Transverse colon (tissue), 4 donors: Measurements from ENCODE around the gene FRY. TPM values are rescaled to one million over a fixed set of nuclear protein-coding genes. Genes with fewer than 3 reads are reported as not detected.

ENCODE experiments used
- DNase-seq: peaks from one replicate; pipeline ENCODE4 v3.0.0-alpha.2; 2019
- H3K27ac ChIP-seq, 4 donors: fragments of 200-600 bp; sonication (generic); 2 replicates each; pipeline ENCODE4 v1.5.1; 2016 to 2018; ENCODE audit warnings: inconsistent platforms in 4 of 4
- H3K27me3 ChIP-seq: fragments of 200-600 bp; sonication (generic); 2 replicates; pipeline ENCODE4 v1.5.1; 2017; ENCODE audit warnings: inconsistent platforms
- H3K36me3 ChIP-seq, 4 donors: fragments of 200-600 bp; sonication (generic); 2 replicates each; pipeline ENCODE4 v1.5.1; 2017 to 2019; ENCODE audit warnings: inconsistent platforms in 4 of 4
- H3K4me1 ChIP-seq, 4 donors: fragments of 200-600 bp; sonication (generic); 2 replicates each; pipeline ENCODE4 v1.5.1; 2017 to 2020; ENCODE audit warnings: inconsistent platforms in 4 of 4
- H3K4me3 ChIP-seq, 4 donors: fragments of 200-600 bp; sonication (generic); 1 replicate in 1 of 4; 2 replicates in 3 of 4; pipeline versions ENCODE4 v1.5.1 to v1.6.1; 2017 to 2019; ENCODE audit warnings: inconsistent platforms in 4 of 4
- H3K9me3 ChIP-seq, 2 donors: fragments of 200-600 bp; sonication (generic); 2 replicates each; pipeline ENCODE4 v1.5.1; 2017 to 2019; ENCODE audit warnings: inconsistent platforms in 2 of 2
- CTCF ChIP-seq, 5 experiments: fragments of 200-600 bp in 3 of 5; fragments of 450-650 bp in 2 of 5; sonication (generic) in 3 of 5; IDR thresholded peaks; 1 replicate in 2 of 5; 2 replicates in 3 of 5; pipeline ENCODE4 v1.5.1; 2016 to 2017; ENCODE audit warnings: antibody characterized with exemption in 5 of 5, inconsistent platforms in 3 of 5, mild to moderate bottlenecking in 2 of 5, moderate library complexity in 1 of 5
- EP300 ChIP-seq: sonication (generic); formaldehyde crosslinking; IDR thresholded peaks from one replicate; pipeline ENCODE4 v1.6.1; 2017; ENCODE audit warnings: antibody characterized with exemption, low read depth
- POLR2A ChIP-seq: fragments of 450-650 bp; IDR thresholded peaks from one replicate; pipeline ENCODE4 v1.6.1; 2016; ENCODE audit warnings: antibody characterized with exemption, mild to moderate bottlenecking, moderate library complexity
- POLR2AphosphoS5 ChIP-seq, 3 donors: sonication (generic); formaldehyde crosslinking; IDR thresholded peaks; one replicate each; pipeline ENCODE4 v1.6.1; 2016; ENCODE audit warnings: antibody characterized with exemption in 3 of 3
- WGBS, 2 donors: methylation state at CpG; one replicate each; pipeline ENCODE4 v1.1.5; 2018; ENCODE audit warnings: low coverage in 1 of 2; 5-methylcytosine and 5-hydroxymethylcytosine counted together
- in situ Hi-C, 4 donors: fragments of 200-750 bp; cut with MboI; loops; one replicate each; pipeline versions ENCODE4 v1.15.0 to v1.15.1; 2017; ENCODE audit warnings: low sequenced_read_pairs in 3 of 4, low pct_ligation_motif_present in 1 of 4, low pct_unique_long_range_greater_than_20kb in 1 of 4
- intact Hi-C: fragments of 100-400 bp; cut with DNase I; formaldehyde crosslinking; loops from one replicate; pipeline ENCODE4 v1.15.1; 2023; ENCODE audit warnings: low total_unique reads
- total RNA-seq, 4 donors: library from RNA; depleted of rRNA; stranded (reverse); fragments of >200 nt; gene quantifications; one replicate each; pipeline ENCODE4 v1.1.0, GENCODE V29; 2016

FRY gene
- total RNA-seq, 4 donors from 2014 or later = 6.7 to 42.6 (median 12.4) TPM

GRCh38 chr13:32316028-32316339 lies 284.4 kb downstream of the FRY start:
- DNase-seq = peak; percentile 64
- 0 to 1% methylated on average over 2 to 13 of the region's 13 CpGs for WGBS, 2 donors
- H3K27ac ChIP-seq = peak overlapping the region; percentile 88 to 95 (median 92)
- H3K9me3 ChIP-seq = no peaks in the 10 kb centered on the region
- peak overlapping the region; percentile 63 to 86 (median 78) for H3K4me3 ChIP-seq
- peaks cover 3 to 13% (median 8%) of the 10 kb centered on the region in 4 donors for H3K4me1 ChIP-seq
- H3K36me3 ChIP-seq = no peaks in the 10 kb centered on the region
- in situ Hi-C loops (loop anchor here in 2 of 4 donors (25.0 kb wide), 2 partner anchors 304 to 404 kb away; no protein-coding TSS in a partner anchor), intact Hi-C loops (no loop called here)
- TF ChIP-seq EP300 (no peak), POLR2A (no peak)
- H3K27me3 ChIP-seq = no peaks in the 10 kb centered on the region

DNA sequence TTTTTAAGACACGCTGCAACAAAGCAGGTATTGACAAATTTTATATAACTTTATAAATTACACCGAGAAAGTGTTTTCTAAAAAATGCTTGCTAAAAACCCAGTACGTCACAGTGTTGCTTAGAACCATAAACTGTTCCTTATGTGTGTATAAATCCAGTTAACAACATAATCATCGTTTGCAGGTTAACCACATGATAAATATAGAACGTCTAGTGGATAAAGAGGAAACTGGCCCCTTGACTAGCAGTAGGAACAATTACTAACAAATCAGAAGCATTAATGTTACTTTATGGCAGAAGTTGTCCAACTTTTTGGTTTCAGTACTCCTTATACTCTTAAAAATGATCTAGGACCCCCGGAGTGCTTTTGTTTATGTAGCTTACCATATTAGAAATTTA lies 284.9 kb downstream of the FRY start:
- H3K4me3 ChIP-seq = peak overlapping the region in 3 of 4 donors; percentile 63 to 86 (median 81)
- peak overlapping the region; percentile 88 to 95 (median 92) for H3K27ac ChIP-seq
- TF ChIP-seq EP300 (no peak), POLR2A (no peak), POLR2AphosphoS5 (IDR thresholded peaks at IDR 0.05) (no peak), CTCF (IDR thresholded peaks at IDR 0.05) (no peak)

GRCh38 chr13:32317716-32318465 lies 286.3 kb downstream of the FRY start:
- Histone ChIP-seq H3K4me1 (peaks cover 3 to 13% (median 8%) of the 10 kb centered on the region in 4 donors), H3K9me3 (no peaks in the 10 kb centered on the region), H3K27ac (no peak overlapping the region), H3K4me3 (no peak overlapping the region), H3K27me3 (no peaks in the 10 kb centered on the region), H3K36me3 (no peaks in the 10 kb centered on the region)
- 76 to 88% methylated on average over 2 of the region's 2 CpGs for WGBS, 2 donors
- DNase-seq = no peak
- TF ChIP-seq CTCF (IDR thresholded peaks at IDR 0.05) (no peak), EP300 (no peak), POLR2AphosphoS5 (IDR thresholded peaks at IDR 0.05) (no peak), POLR2A (no peak)
- intact Hi-C loops (no loop called here), in situ Hi-C loops (loop anchor here in 2 of 4 donors (25.0 kb wide), 2 partner anchors 306 to 406 kb away; no protein-coding TSS in a partner anchor)

More for the DNA sequence above, 284.9 kb downstream of the FRY start:
- in situ Hi-C loops (loop anchor here in 2 of 4 donors (25.0 kb wide), 2 partner anchors 304 to 404 kb away; no protein-coding TSS in a partner anchor), intact Hi-C loops (no loop called here)
- Histone ChIP-seq H3K27me3 (no peaks in the 10 kb centered on the region), H3K36me3 (no peaks in the 10 kb centered on the region), H3K9me3 (no peaks in the 10 kb centered on the region), H3K4me1 (peaks cover 3 to 13% (median 8%) of the 10 kb centered on the region in 4 donors)
- 41 to 42% methylated on average over 6 of the region's 6 CpGs for WGBS, 2 donors
- DNase-seq = no peak

DNA sequence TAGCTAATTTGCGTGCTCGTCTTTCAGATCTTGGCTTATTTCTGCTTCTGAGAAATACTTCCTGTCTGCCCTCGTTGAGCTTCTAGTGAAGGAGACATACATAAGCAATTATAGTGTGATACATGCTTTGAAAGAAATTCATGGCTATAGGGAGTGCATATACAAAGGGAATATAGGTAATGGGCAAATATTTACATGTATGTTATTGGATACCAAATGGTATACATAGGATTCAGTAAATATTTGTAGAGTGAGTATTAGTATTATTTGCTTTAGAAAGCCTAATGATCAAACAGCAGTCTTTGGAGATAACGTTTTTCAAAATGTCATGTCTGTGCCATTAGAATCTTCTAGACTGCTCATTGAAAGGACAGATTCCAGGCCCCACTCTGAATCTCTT lies 289.0 kb downstream of the FRY start:
- no peak overlapping the region for H3K4me3 ChIP-seq
- H3K4me1 ChIP-seq = peaks cover 3 to 9% (median 5%) of the 10 kb centered on the region in 4 donors
- no peaks in the 10 kb centered on the region for H3K9me3 ChIP-seq
- H3K27me3 ChIP-seq = no peaks in the 10 kb centered on the region
- 72 to 88% methylated on average over 4 of the region's 4 CpGs for WGBS, 2 donors
- in situ Hi-C loops (loop anchor here in 2 of 4 donors (25.0 kb wide), 2 partner anchors 308 to 408 kb away; no protein-coding TSS in a partner anchor), intact Hi-C loops (no loop called here)
- TF ChIP-seq POLR2AphosphoS5 (IDR thresholded peaks at IDR 0.05) = no peak
- no peak for DNase-seq
- H3K27ac ChIP-seq = no peak overlapping the region
- no peaks in the 10 kb centered on the region for H3K36me3 ChIP-seq

- TF ChIP-seq POLR2A = no peak
- TF ChIP-seq CTCF (IDR thresholded peaks at IDR 0.05) = no peak
- TF ChIP-seq POLR2AphosphoS5 (IDR thresholded peaks at IDR 0.05) = no peak
- no peak for TF ChIP-seq EP300
- no peaks in the 10 kb centered on the region for H3K4me1 ChIP-seq
- DNase-seq = no peak
- H3K4me3 ChIP-seq = no peak overlapping the region
- in situ Hi-C loops (loop anchor here in 2 of 4 donors (25.0 kb wide), 2 partner anchors 312 to 412 kb away; no protein-coding TSS in a partner anchor), intact Hi-C loops (no loop called here)
- H3K27me3 ChIP-seq = no peaks in the 10 kb centered on the region
- no peaks in the 10 kb centered on the region for H3K9me3 ChIP-seq
- H3K27ac ChIP-seq = no peak overlapping the region
- no peaks in the 10 kb centered on the region for H3K36me3 ChIP-seq
These were observed 292.3 kb downstream of the FRY start for GRCh38 chr13:32323912-32324311.
